GM21717 (cell line): ENCODE data around the gene CEP95.

Experiments
- ATAC-seq: cut with Tn5 transposase; IDR thresholded peaks from one replicate; pipeline ENCODE4 v1.9.1; 2021; ENCODE audit warnings: mild to moderate bottlenecking, moderate library complexity; ENCODE audit not compliant: unreplicated experiment

The CEP95 gene

DNA sequence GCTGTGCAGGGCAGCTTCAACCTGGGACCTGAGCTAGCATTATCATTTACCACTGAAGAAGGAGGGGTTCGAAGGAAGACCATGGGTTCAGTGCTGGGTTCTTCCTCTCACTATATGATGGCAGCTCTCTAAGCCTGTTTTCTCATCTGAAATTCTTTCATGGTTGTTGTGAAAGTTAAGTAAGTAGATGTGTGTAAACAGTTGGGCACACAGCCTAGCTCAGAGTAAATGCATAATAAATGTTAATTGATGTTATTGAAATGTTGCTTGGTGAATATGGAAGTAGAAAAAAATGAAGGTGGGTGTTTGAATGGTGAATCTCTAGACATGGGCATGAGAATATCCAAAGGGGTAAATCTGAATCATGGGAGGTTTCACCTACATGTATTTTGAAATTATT, 9.1 kb downstream of the CEP95 start:
- no peak for ATAC-seq

- no peak for ATAC-seq
These were observed 12.8 kb downstream of the CEP95 start for GRCh38 chr17:64519601-64520000.

- ATAC-seq: no peak
These were observed 13.6 kb downstream of the CEP95 start for GRCh38 chr17:64520359-64520758.

GRCh38 chr17:64527914-64528313, 21.1 kb downstream of the CEP95 start:
- no peak for ATAC-seq

DNA sequence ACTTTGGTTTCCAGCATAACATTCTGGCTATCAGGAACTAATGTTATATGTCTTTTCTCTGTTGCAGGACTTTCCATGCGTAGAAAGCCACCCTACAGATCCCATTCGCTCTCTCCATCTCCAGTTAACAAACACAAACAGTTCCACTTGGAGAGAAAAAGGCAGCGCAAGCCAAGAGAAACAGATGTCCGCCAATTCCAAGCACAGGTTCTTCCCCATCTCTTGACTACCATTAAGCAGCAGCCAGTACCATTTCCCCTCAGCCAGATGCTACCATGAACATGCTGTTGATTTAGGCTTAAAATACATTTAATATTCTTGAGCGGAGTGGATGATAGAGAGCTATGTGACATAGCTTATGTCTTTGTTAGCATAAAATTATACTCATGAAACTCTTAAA, 22.4 kb downstream of the CEP95 start:
- ATAC-seq: no peak

DNA sequence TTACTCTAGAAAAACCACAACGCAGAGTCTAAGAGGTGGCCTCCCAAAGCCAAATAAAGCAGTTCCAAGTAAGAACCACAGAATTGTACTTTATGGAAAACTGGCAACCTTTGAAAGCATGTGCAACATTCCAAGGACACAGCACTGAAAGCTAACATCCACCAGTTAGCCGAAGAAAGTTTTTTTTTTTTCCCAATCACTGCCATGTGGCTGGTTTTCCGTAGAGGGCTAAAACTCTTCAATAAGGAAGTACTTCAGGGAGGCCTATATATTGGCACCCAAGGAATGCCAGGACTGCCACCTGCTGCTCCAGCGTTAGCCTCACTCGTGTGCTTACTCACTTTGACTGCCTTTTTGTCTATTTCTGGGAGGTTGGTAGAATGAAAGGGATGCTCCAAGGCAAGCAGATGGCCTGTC, 25.2 kb downstream of the CEP95 start:
- ATAC-seq: no peak

- ATAC-seq: no peak
These were observed 25.6 kb downstream of the CEP95 start for GRCh38 chr17:64532409-64532808.

GRCh38 chr17:64533784-64534183, 27.0 kb downstream of the CEP95 start:
- ATAC-seq: no peak

- ATAC-seq: no peak
These were observed 27.4 kb downstream of the CEP95 start for GRCh38 chr17:64534187-64534586.

DNA sequence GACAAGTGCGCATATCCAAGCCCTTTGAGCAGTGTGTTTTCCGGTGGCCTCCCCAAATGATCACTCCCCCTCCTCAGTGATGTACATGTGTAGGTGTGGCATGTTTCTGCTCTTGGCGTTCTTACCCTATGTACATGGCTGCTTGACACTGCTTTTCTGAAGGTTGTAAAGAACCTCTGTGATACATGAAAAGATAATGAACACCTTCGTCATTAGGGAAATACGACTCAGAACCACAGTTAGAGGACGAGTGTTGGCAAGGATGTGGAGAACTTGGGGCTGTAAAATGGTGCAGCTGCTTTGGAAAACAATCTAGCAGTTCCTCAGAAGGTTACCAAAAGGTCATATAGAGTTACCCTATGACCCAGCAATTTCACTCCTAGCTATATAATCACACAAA, 28.6 kb downstream of the CEP95 start:
- no peak for ATAC-seq

DNA sequence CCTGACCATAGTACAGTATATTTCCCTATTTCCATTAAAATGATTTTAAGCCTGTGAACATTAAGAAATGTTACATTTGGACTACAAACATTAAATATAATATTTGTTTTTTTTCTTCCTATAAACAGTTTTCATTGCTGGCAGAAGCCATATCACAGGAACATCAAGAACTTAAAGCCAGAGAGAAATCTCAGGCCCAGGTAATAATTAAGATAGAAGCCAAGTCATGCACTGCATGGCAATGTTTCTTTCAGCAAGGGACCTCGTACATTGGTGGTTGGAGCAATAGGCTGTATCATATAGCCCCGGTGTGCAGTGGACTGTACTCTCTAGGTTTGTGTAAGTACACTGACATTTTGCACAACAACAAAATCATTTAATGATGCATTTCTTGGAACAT, 30.1 kb downstream of the CEP95 start:
- no peak for ATAC-seq

DNA sequence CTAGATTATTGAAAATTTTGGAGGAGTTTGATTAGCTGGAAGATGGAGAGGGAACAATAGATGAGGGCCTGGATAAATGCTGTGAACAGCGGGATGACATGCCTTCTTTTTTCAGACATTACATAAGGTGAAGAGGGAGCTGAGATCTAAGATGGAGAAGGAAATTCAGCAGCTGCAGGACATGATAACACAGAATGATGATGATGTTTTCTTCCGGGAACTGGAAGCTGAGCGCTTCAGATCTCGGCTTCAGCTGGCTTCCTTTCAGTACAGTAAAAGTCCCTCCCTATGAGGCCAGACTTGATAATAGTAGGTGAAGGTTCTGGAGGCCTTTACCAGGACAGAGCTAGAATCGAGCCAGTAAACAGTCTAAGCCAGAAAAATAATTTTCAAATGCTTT, 30.7 kb downstream of the CEP95 start:
- ATAC-seq: no peak

DNA sequence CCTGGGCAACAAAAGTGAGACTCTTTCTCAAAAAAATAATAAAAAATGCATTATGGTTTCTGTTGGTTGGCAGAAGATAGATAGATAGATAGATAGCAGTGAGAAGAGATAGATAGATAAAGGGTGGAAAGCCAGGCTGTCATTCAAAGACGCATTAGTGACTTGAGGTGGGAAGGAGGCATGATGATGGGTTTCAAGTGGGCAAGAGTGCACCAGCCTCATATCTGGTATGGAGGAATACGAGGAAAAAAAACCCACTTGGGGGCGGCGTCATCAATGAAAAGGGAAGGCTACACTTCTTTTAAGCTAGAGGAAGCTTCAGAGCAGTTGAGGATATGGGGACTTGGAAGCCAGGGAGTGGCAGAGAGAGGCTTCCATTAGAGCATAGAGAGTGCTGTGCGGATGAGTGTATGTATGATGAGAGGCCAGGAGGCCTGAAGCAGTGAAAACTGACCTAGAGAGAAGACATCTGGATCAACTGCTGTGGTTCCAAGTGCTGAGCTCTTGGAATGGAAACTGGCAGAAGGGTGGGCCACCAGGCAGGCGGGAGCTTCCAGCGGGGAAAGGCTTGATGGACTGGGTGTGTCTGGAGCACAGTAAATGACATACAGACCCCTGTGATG, 31.8 kb downstream of the CEP95 start:
- ATAC-seq: no peak

DNA sequence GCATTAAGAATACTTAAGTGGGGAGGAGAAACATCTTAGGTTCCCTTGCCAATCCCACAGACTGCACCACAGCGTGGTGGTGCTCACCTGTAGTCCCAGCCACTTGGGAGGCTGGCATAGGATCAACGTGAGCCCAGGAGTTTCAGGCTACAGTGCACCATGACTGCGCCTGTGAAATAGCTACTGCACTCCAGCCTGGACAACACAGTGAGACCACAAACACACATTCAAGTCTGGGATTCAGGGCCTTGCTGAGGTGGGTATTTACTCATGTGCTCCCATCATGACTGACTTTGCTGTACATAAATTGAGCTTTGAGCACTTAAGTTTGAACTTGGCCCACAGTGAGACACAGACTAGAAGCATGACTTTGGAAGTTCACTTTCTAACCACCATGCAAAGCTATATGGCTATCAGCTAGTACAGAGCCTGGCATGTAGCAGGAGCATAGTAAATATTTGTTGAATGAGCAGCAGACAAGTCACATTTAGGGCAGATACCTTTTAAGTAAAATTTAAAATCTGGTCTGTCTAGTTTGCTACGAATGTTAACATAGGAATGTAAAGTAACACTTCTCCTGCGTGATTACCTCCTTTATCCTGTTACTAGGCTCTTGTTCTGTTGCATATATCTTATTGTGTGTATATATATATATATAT, 33.5 kb downstream of the CEP95 start:
- no peak for ATAC-seq

DNA sequence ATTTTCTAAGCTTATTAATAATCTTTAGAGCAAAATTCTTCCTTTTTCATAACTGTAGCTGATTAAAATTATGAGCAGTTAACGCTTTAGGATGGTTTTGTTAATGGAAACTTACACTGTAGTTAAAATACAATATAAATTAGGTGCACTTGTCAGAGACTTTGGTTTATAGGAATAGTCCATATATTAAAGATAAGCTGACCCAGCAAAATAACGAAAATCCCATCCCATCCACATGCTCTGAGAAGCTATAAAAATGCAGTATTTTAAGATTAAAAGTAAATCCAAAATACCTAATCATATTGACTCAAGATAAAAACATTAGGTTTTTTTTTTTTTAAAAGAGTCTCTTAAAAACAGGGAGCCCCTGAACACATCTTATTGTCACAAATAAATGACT, 38.0 kb downstream of the CEP95 start:
- ATAC-seq: no peak

- no peak for ATAC-seq
These were observed 39.9 kb downstream of the CEP95 start for GRCh38 chr17:64546716-64547115.

- no peak for ATAC-seq
These were observed 40.5 kb downstream of the CEP95 start for GRCh38 chr17:64547319-64547718.

- ATAC-seq: no peak
These were observed 44.7 kb downstream of the CEP95 start for GRCh38 chr17:64551461-64551860.

DNA sequence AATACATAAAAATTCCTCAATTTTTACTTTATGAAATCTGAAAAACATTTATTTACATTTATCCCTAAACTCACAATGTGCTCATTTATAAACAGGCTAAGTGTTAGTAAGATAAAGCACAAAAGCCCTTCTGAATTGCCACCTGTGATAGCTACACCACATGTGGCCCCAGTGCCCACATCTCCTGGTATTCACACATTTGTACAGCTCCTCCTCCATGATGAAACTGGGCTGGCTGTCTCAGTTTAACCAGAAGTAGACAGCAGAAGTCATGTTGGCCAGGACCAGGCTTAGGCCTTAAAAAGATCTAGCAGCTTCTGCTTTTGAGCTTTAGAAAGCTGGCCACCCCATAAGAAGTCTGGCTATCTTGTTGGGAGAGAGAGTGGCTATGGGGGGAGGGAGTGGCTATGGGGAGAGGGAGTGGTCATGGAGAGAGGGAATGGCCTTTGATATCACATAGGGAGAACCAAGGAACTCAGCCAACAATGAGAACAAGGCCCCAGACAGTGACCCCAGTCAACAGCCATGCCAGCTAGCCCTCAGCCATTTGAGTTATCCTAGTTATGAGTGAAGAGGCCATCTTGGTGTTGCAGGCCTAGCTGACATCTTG, 47.4 kb downstream of the CEP95 start:
- no peak for ATAC-seq

- ATAC-seq: no peak
These were observed 48.5 kb downstream of the CEP95 start for GRCh38 chr17:64555281-64555680.

GRCh38 chr17:64564098-64564497, 57.3 kb downstream of the CEP95 start:
- ATAC-seq: no peak

DNA sequence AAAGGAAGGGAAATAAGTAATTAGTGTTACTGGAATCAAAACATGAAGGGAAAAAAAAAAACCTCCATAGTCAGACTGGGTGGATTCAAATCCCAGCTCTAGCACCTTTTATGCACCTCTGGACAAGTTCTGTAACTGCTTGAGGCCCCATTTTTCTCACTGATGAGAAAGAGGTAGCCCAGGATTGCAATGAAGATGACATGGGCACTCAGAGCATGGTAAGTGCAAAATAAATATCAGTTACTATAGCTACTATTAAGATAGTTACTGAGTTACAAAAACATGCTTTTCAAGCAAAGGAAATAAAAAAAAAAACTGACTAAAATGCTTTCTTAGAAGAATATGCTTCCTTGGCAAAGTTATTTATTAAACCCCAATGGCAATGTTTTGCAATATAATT, 58.8 kb downstream of the CEP95 start:
- no peak for ATAC-seq

DNA sequence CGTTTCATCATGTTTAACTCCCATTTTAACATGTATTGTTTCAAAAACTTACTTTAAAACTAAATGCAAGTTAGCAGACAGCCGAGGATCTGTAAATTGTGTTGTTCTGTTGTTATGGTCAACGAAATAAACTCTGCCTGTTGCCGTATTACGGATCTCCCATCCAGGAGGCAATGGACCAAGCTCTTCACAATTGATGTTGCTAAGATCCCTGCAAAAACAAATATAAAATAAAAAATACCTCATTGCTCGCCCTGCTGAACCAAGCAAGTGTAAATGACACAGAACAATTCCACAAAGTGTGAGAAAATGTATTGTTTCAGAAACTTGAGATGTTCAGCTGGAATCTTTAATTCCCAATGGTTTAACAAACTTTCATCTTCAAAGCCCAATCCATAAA, 65.0 kb downstream of the CEP95 start:
- no peak for ATAC-seq
